ENCODE measurements around the gene KLHL29. TPM values are rescaled to one million over a fixed set of nuclear protein-coding genes. Genes with fewer than 3 reads are reported as not detected.

KLHL29 gene
- total and polyA plus RNA-seq, 2 experiments from 2014 or later = 3.8 to 9.9 TPM

DNA sequence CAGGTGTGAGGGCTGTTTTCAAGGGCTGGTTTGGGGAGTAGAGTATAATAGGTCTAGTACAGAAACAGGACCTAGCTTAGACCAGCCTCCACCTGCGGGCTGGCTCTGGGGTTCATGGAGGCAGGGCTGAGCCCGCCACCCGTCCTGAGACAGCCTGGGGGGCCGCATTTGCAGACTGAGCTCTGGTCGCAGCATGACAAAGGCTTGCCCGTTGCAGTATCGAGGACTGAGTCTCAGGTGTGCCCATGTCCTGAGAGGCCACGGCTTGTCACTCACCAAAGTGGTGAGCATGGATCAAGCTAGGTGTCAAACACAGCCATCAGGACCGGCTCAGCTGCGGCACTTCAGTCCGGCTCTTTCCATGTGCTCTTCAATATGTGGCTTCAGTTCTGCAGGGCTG, 144.7 kb downstream of the KLHL29 start:
- no peak overlapping the region for H3K4me2 ChIP-seq
- no peak overlapping the region for H2AFZ ChIP-seq
- no peaks in the 10 kb centered on the region for H3K36me3 ChIP-seq (replicated peaks; ENCODE audit: insufficient read depth, low read depth)
- TF ChIP-seq CTCF (IDR thresholded peaks at IDR 0.05; ENCODE audit: poor library complexity) (no peak), EZH2 (IDR thresholded peaks at IDR 0.05; ENCODE audit: borderline replicate concordance) (no peak), EZH2phosphoT487 (IDR thresholded peaks at IDR 0.05; ENCODE audit: low read depth, severe bottlenecking, unreplicated experiment) (no peak)
- H3K27ac ChIP-seq = no peak overlapping the region
- H3K27me3 ChIP-seq = no peaks in the 10 kb centered on the region
- no peak overlapping the region for H3K4me3 ChIP-seq
- DNase-seq (ENCODE audit: low spot score) = no peak
- no peaks in the 10 kb centered on the region for H4K20me1 ChIP-seq (ENCODE audit: insufficient read depth, poor library complexity, severe bottlenecking)
- peaks cover 27% of the 10 kb centered on the region for H3K4me1 ChIP-seq (ENCODE audit: insufficient read depth)
- no peaks in the 10 kb centered on the region for H3K9me2 ChIP-seq (replicated peaks; ENCODE audit: insufficient read depth)
- no peaks in the 10 kb centered on the region for H3K79me2 ChIP-seq
- no peaks in the 10 kb centered on the region for H3K9me3 ChIP-seq (ENCODE audit: low read depth)
- 96% methylated on average over 11 of the region's 11 CpGs for WGBS (ENCODE audit: low lambda C conversion rate, missing lambda C conversion rate)

DNA sequence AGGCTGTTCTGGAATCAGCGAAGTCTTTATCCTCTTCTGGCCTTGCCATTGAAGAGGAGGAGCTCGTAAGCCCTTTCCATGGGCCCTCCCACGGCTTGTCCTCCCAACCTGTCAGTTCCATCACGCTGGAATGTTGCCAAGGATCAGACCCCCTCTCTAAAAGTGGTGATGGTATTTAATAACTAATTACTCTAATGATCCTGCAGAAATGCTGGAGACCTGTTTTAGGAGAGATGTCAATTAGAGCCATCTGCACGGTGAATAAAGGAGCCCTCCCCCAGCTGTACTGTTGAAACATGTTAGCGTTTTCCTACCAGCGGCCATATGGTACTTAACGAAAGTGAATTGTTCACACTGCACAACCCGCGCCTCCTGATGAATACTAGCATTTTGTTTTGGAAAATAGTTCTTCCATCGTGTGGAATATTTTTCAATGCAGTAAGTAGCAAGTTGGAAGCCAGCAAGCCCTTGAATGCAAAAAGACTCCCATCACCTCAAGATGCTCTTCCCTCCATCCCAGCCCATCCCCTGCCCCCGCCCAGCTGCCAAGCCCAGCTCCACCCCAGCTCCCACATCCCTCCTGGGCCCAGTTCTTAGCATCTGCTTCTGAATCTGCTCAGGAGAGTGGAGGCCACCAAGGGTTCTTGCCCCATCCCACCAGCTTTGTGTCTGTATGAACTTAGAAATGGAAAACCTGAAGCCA, 145.4 kb downstream of the KLHL29 start:
- Histone ChIP-seq H3K9me3 (ENCODE audit: low read depth) (no peaks in the 10 kb centered on the region), H3K4me2 (no peak overlapping the region), H3K9me2 (replicated peaks; ENCODE audit: insufficient read depth) (no peaks in the 10 kb centered on the region), H3K27me3 (no peaks in the 10 kb centered on the region), H3K36me3 (replicated peaks; ENCODE audit: insufficient read depth, low read depth) (no peaks in the 10 kb centered on the region), H4K20me1 (ENCODE audit: insufficient read depth, poor library complexity, severe bottlenecking) (no peaks in the 10 kb centered on the region), H3K79me2 (no peaks in the 10 kb centered on the region), H3K4me3 (no peak overlapping the region), H3K4me1 (ENCODE audit: insufficient read depth) (peaks cover 21% of the 10 kb centered on the region), H2AFZ (no peak overlapping the region), H3K27ac (no peak overlapping the region)
- WGBS (ENCODE audit: low lambda C conversion rate, missing lambda C conversion rate) = 90% methylated on average over 12 of the region's 12 CpGs
- no peak for TF ChIP-seq EZH2phosphoT487 (IDR thresholded peaks at IDR 0.05; ENCODE audit: low read depth, severe bottlenecking, unreplicated experiment)
- no peak for TF ChIP-seq EZH2 (IDR thresholded peaks at IDR 0.05; ENCODE audit: borderline replicate concordance)
- no peak for TF ChIP-seq CTCF (IDR thresholded peaks at IDR 0.05; ENCODE audit: poor library complexity)
- DNase-seq (ENCODE audit: low spot score) = no peak

DNA sequence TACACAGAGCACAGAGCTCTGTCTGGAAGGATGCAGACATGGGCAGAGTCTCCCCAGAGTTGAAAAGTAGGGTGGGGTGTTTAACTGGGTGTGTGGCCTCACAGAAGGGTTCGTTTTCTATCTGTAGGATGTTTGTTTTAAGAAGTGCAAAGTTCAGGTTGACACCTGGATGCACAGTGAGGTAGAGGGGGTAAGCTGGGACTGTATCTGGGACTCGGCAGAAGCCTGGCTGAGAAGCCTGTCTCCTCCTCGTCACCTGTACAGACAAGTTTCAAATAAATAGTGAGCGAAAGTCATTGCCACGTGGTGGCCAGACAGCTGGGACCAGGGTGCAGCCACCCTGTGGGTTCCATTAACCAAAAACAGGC, 145.9 kb downstream of the KLHL29 start:
- no peak for DNase-seq (ENCODE audit: low spot score)
- Histone ChIP-seq H3K9me3 (ENCODE audit: low read depth) (no peaks in the 10 kb centered on the region), H4K20me1 (ENCODE audit: insufficient read depth, poor library complexity, severe bottlenecking) (no peaks in the 10 kb centered on the region), H3K4me2 (no peak overlapping the region), H2AFZ (no peak overlapping the region), H3K36me3 (replicated peaks; ENCODE audit: insufficient read depth, low read depth) (no peaks in the 10 kb centered on the region), H3K79me2 (no peaks in the 10 kb centered on the region), H3K27me3 (no peaks in the 10 kb centered on the region), H3K4me1 (ENCODE audit: insufficient read depth) (peaks cover 21% of the 10 kb centered on the region), H3K4me3 (no peak overlapping the region), H3K9me2 (replicated peaks; ENCODE audit: insufficient read depth) (no peaks in the 10 kb centered on the region), H3K27ac (no peak overlapping the region)
- WGBS (ENCODE audit: low lambda C conversion rate, missing lambda C conversion rate) = 69% methylated on average over 5 of the region's 5 CpGs
- TF ChIP-seq EZH2phosphoT487 (IDR thresholded peaks at IDR 0.05; ENCODE audit: low read depth, severe bottlenecking, unreplicated experiment) (no peak), CTCF (IDR thresholded peaks at IDR 0.05; ENCODE audit: poor library complexity) (no peak), EZH2 (IDR thresholded peaks at IDR 0.05; ENCODE audit: borderline replicate concordance) (no peak)

Data from hepatocyte (in vitro differentiated cells).